Neuronal stem cell (in vitro differentiated cells): ENCODE results near the gene BCAS3.

Experiments used
- DNase-seq: peaks from one replicate; pipeline ENCODE4 v3.0.0-alpha.2; 2013; ENCODE audit warnings: low spot score
- H2AFZ ChIP-seq: one replicate; pipeline ENCODE4 v1.6.1; 2013; ENCODE audit warnings: mild to moderate bottlenecking, low read length, inconsistent platforms
- H2AK5ac ChIP-seq: 2 replicates; pipeline ENCODE4 v1.6.1; 2013; ENCODE audit warnings: low read depth, mild to moderate bottlenecking, inconsistent platforms, low read length, moderate library complexity, mixed read lengths
- H2BK120ac ChIP-seq: 2 replicates; pipeline ENCODE4 v1.6.1; 2013; ENCODE audit warnings: low read depth, mild to moderate bottlenecking, inconsistent platforms, low read length, moderate library complexity, mixed read lengths
- H2BK12ac ChIP-seq: one replicate; pipeline ENCODE4 v1.6.1; 2013; ENCODE audit warnings: low read length, inconsistent platforms
- H2BK15ac ChIP-seq: 2 replicates; pipeline ENCODE4 v1.6.1; 2013; ENCODE audit warnings: mild to moderate bottlenecking, low read length, inconsistent platforms, mixed read lengths
- H2BK5ac ChIP-seq: one replicate; pipeline ENCODE4 v1.6.1; 2013; ENCODE audit warnings: inconsistent platforms, mild to moderate bottlenecking, low read length, moderate library complexity
- H3K14ac ChIP-seq: one replicate; pipeline ENCODE4 v1.6.1; 2013; ENCODE audit warnings: low read length, inconsistent platforms
- H3K18ac ChIP-seq: 2 replicates; pipeline ENCODE4 v1.6.1; 2013; ENCODE audit warnings: low read length, inconsistent platforms
- H3K23ac ChIP-seq: 2 replicates; pipeline ENCODE4 v1.6.1; 2013; ENCODE audit warnings: low read depth, mild to moderate bottlenecking, mixed read lengths, low read length, inconsistent platforms; ENCODE audit not compliant: poor library complexity
- H3K27ac ChIP-seq: replicated peaks from 3 replicates; pipeline ENCODE4 v1.5.1; 2013; ENCODE audit warnings: low read length, inconsistent platforms
- H3K27me3 ChIP-seq, 3 experiments: 2 replicates each; pipeline ENCODE4 v1.6.1; 2013; ENCODE audit warnings: low read length in 3 of 3, mild to moderate bottlenecking in 2 of 3, inconsistent platforms in 1 of 3, low read depth in 1 of 3, mixed read lengths in 1 of 3, moderate library complexity in 1 of 3; ENCODE audit not compliant: control insufficient read depth in 3 of 3, insufficient read depth in 3 of 3
- H3K36me3 ChIP-seq, 2 donors: replicated peaks in 1 of 2; 2 replicates each; pipeline ENCODE4 v1.6.1; 2013; ENCODE audit warnings: low read length in 2 of 2; ENCODE audit not compliant: control insufficient read depth in 2 of 2, insufficient read depth in 2 of 2
- H3K4ac ChIP-seq: 2 replicates; pipeline ENCODE4 v1.6.1; 2013; ENCODE audit warnings: inconsistent platforms, mild to moderate bottlenecking, low read length, moderate library complexity
- H3K4me1 ChIP-seq, 2 donors: 1 replicate in 1 of 2; 2 replicates in 1 of 2; pipeline ENCODE4 v1.6.1; 2013; ENCODE audit warnings: low read length in 2 of 2, low read depth in 1 of 2; ENCODE audit not compliant: control insufficient read depth in 2 of 2, insufficient read depth in 1 of 2
- H3K4me2 ChIP-seq: one replicate; pipeline ENCODE4 v1.6.1; 2013; ENCODE audit warnings: mild to moderate bottlenecking, low read length, inconsistent platforms; ENCODE audit not compliant: insufficient read depth, poor library complexity, severe bottlenecking
- H3K4me3 ChIP-seq, 2 donors: 2 replicates each; pipeline ENCODE4 v1.5.1; 2013; ENCODE audit warnings: low read length in 2 of 2, mild to moderate bottlenecking in 2 of 2, inconsistent platforms in 1 of 2, moderate library complexity in 1 of 2
- H3K79me1 ChIP-seq: one replicate; pipeline ENCODE4 v1.6.1; 2013; ENCODE audit warnings: low read depth, mild to moderate bottlenecking, inconsistent platforms, low read length, moderate library complexity
- H3K9ac ChIP-seq: one replicate; pipeline ENCODE4 v1.6.1; 2013; ENCODE audit warnings: mild to moderate bottlenecking, low read depth, low read length, inconsistent platforms; ENCODE audit not compliant: poor library complexity
- H3K9me3 ChIP-seq, 2 donors: replicated peaks in 1 of 2; 2 replicates each; pipeline versions ENCODE3 to v1.6.1; 2013; ENCODE audit warnings: low read length in 2 of 2, mild to moderate bottlenecking in 2 of 2, inconsistent platforms in 1 of 2, low read depth in 1 of 2, mixed read lengths in 1 of 2, moderate library complexity in 1 of 2; ENCODE audit not compliant: control insufficient read depth in 2 of 2, insufficient read depth in 1 of 2
- H4K8ac ChIP-seq: one replicate; pipeline ENCODE4 v1.6.1; 2013; ENCODE audit warnings: low read depth, mild to moderate bottlenecking, inconsistent platforms, low read length, moderate library complexity
- H4K91ac ChIP-seq: one replicate; pipeline ENCODE4 v1.6.1; 2013; ENCODE audit warnings: low read length, low read depth, mild to moderate bottlenecking, inconsistent platforms; ENCODE audit not compliant: poor library complexity
- WGBS, 2 donors: extraction: QIAGEN DNeasy Blood & Tissue Kit; methylation state at CpG; one replicate each; pipeline ENCODE4 v1.1.7; 2013; ENCODE audit warnings: missing lambda C conversion rate in 2 of 2, mixed read lengths in 1 of 2; ENCODE audit not compliant: insufficient read length in 2 of 2, insufficient replicate concordance in 1 of 2; ENCODE audit errors: extremely low coverage in 2 of 2; 5-methylcytosine and 5-hydroxymethylcytosine counted together

BCAS3 gene

DNA sequence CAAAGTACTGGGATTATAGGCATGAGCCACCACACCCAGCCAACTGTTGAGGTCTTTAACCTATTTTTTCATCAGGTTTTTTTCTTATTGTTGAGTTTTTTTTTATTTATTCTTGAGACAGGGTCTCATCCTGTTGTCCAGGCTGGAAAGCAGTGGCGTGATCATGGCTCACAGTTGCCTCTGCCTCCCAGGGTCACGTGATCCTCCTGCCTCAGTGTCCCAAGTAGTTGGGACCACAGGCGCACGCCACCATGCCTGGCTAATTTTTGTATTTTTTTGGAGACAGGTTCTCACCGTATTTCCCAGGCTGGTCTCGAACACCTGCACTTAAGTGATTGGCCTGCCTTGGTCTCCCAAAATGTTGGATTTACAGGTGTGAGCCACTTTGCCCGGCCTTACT is 95.9 kb downstream of the BCAS3 start:
- H2BK12ac ChIP-seq, result peak overlapping the region; percentile 41

DNA sequence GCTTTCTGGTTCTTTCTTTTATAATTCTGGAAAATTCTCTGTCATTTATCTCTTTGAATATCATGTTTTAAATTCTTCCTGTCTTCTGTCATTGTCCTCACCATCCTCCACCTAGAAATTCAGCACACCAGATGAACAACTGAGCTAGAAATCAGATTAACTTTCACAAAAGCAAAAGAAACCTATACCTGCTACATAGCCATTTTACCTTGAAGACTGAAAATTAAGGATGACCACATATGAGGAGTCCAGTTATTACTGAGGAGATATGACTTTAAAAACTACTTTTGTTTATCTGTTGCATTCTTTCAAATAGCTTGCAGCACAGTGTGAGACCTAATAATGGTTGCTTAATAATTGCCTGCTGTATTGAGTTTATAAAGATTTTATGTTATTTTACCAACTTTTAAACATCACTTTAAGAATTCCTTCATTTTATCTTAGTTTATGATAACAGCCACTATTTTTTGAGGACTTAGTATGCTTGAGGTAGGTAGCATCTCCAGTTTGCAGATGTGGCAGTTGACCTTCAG is 104.3 kb downstream of the BCAS3 start:
- Histone ChIP-seq H3K4ac (no peak overlapping the region), H3K36me3 (no peaks in the 10 kb centered on the region), H2BK5ac (no peak overlapping the region), H2BK12ac (no peak overlapping the region), H2AK5ac (no peak overlapping the region), H3K14ac (no peak overlapping the region), H3K4me1 (no peaks in the 10 kb centered on the region), H3K4me3 (no peak overlapping the region), H2AFZ (no peak overlapping the region), H2BK120ac (no peak overlapping the region), H3K23ac (no peak overlapping the region), H3K4me2 (no peak overlapping the region), H3K9ac (no peak overlapping the region), H3K27ac (no peak overlapping the region), H3K79me1 (no peaks in the 10 kb centered on the region), H2BK15ac (no peak overlapping the region), H3K27me3 (no peaks in the 10 kb centered on the region), H4K91ac (no peak overlapping the region), H4K8ac (no peak overlapping the region), H3K18ac (no peak overlapping the region), H3K9me3 (no peaks in the 10 kb centered on the region)
- no peak for DNase-seq

More for the DNA sequence above, 95.9 kb downstream of the BCAS3 start:
- no peak for DNase-seq
- H3K18ac ChIP-seq, result no peak overlapping the region
- peak overlapping the region; percentile 53 for H2BK5ac ChIP-seq
- peaks cover 2% of the 10 kb centered on the region for H3K79me1 ChIP-seq
- H3K36me3 ChIP-seq, result no peaks in the 10 kb centered on the region
- no CpG with 5 or more reads among the region's 7 CpGs for WGBS, 2 donors
- H3K4me1 ChIP-seq, result peaks cover 0 to 5% of the 10 kb centered on the region in 2 donors
- no peak overlapping the region for H2BK120ac ChIP-seq
- no peaks in the 10 kb centered on the region for H3K9me3 ChIP-seq
- no peak overlapping the region for H3K4me3 ChIP-seq
- no peak overlapping the region for H3K14ac ChIP-seq
- H2BK15ac ChIP-seq, result no peak overlapping the region
- no peak overlapping the region for H4K91ac ChIP-seq
- H3K23ac ChIP-seq, result no peak overlapping the region
- no peak overlapping the region for H4K8ac ChIP-seq
- H3K27ac ChIP-seq, result no peak overlapping the region
- no peak overlapping the region for H3K9ac ChIP-seq
- no peaks in the 10 kb centered on the region for H3K27me3 ChIP-seq
- no peak overlapping the region for H2AFZ ChIP-seq
- H2AK5ac ChIP-seq, result no peak overlapping the region
- H3K4me2 ChIP-seq, result no peak overlapping the region
- no peak overlapping the region for H3K4ac ChIP-seq

DNA sequence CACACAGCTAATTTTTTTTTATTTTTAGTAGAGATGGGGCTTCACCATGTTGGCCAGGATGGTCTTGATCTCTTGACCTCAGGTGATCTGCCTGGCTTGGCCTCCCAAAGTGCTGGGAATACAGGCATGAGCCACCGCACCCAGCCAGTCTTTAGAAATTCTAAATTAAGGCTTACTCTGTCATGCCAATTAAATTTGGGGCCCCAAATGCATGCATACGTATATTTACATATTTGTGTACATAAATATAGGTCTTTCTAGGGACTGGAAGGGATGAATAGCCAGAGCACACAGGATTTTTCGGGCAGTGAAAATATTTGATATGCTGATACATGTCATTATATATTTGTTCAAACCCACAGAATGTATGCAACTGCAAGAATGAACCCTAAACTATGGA is 105.1 kb downstream of the BCAS3 start:
- H3K9me3 ChIP-seq, result no peaks in the 10 kb centered on the region
- DNase-seq, result no peak
- no peak overlapping the region for H3K4ac ChIP-seq
- H3K9ac ChIP-seq, result no peak overlapping the region
- no peaks in the 10 kb centered on the region for H3K4me1 ChIP-seq
- no peak overlapping the region for H2BK12ac ChIP-seq
- WGBS, 2 donors, result no CpG with 5 or more reads among the region's 3 CpGs
- no peak overlapping the region for H3K4me2 ChIP-seq
- no peak overlapping the region for H2BK15ac ChIP-seq
- H2BK120ac ChIP-seq, result no peak overlapping the region
- H3K27me3 ChIP-seq, result no peaks in the 10 kb centered on the region
- H2BK5ac ChIP-seq, result no peak overlapping the region
- no peak overlapping the region for H2AK5ac ChIP-seq
- no peak overlapping the region for H3K27ac ChIP-seq
- H3K4me3 ChIP-seq, result no peak overlapping the region
- no peak overlapping the region for H2AFZ ChIP-seq
- no peak overlapping the region for H4K91ac ChIP-seq
- H4K8ac ChIP-seq, result no peak overlapping the region
- no peak overlapping the region for H3K23ac ChIP-seq
- no peaks in the 10 kb centered on the region for H3K36me3 ChIP-seq
- no peak overlapping the region for H3K18ac ChIP-seq
- H3K79me1 ChIP-seq, result no peaks in the 10 kb centered on the region
- H3K14ac ChIP-seq, result no peak overlapping the region

GRCh38 chr17:60790205-60790604 is 112.6 kb downstream of the BCAS3 start:
- H3K14ac ChIP-seq, result no peak overlapping the region
- no peaks in the 10 kb centered on the region for H3K27me3 ChIP-seq
- no peaks in the 10 kb centered on the region for H3K9me3 ChIP-seq
- no peak overlapping the region for H4K91ac ChIP-seq
- H2AFZ ChIP-seq, result no peak overlapping the region
- H3K4me1 ChIP-seq, result no peaks in the 10 kb centered on the region
- no peak overlapping the region for H3K9ac ChIP-seq
- H3K4me3 ChIP-seq, result no peak overlapping the region
- H4K8ac ChIP-seq, result no peak overlapping the region
- peaks cover 3% of the 10 kb centered on the region for H3K79me1 ChIP-seq
- H3K4ac ChIP-seq, result no peak overlapping the region
- DNase-seq, result no peak
- no peak overlapping the region for H3K4me2 ChIP-seq
- H2BK120ac ChIP-seq, result no peak overlapping the region
- no peak overlapping the region for H2BK15ac ChIP-seq
- H2AK5ac ChIP-seq, result no peak overlapping the region
- H3K23ac ChIP-seq, result no peak overlapping the region
- no peak overlapping the region for H3K27ac ChIP-seq
- no peaks in the 10 kb centered on the region for H3K36me3 ChIP-seq
- no peak overlapping the region for H2BK5ac ChIP-seq
- no peak overlapping the region for H2BK12ac ChIP-seq
- H3K18ac ChIP-seq, result no peak overlapping the region
